OCI-LY1 (cell line): ENCODE measurements around the gene DHRS1.

ENCODE experiments used
- EZH2 ChIP-seq: fragments of 200-600 bp; sonication (generic), shearing (Covaris generic); IDR thresholded peaks from 2 replicates; pipeline ENCODE4 v1.8.0; 2017; ENCODE audit warnings: borderline replicate concordance, mixed run types, mild to moderate bottlenecking, antibody characterized with exemption, low read length, moderate library complexity, mixed read lengths
- TF ChIP-seq, protein P1 (sequence below): fragments of 200-600 bp; sonication (generic), shearing (Covaris generic); IDR thresholded peaks from 2 replicates; pipeline ENCODE4 v1.5.1; 2017; ENCODE audit warnings: mild to moderate bottlenecking, antibody characterized with exemption, low read length, moderate library complexity, mixed read lengths

DNA sequence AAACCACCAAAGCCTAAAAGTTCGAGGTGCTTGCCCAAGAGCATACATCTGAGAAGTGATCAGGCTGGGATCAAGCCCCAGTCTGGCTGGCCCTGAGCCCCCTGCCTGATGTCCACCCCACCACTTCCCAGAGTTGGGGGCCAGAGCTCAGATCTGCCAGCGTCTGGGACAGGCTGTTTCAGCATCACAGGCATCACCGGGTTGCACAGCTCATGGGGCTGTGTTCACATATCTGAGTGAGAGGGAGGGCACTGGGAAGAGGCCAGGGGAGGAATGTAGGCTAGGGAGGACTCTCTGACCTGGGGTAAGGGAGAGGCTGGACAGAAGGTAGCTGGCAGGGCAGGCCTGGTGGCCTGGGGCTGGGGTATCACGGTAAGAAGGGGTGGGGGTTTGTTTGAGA, 42.6 kb downstream of the DHRS1 start:
- TF ChIP-seq, protein P1, sequence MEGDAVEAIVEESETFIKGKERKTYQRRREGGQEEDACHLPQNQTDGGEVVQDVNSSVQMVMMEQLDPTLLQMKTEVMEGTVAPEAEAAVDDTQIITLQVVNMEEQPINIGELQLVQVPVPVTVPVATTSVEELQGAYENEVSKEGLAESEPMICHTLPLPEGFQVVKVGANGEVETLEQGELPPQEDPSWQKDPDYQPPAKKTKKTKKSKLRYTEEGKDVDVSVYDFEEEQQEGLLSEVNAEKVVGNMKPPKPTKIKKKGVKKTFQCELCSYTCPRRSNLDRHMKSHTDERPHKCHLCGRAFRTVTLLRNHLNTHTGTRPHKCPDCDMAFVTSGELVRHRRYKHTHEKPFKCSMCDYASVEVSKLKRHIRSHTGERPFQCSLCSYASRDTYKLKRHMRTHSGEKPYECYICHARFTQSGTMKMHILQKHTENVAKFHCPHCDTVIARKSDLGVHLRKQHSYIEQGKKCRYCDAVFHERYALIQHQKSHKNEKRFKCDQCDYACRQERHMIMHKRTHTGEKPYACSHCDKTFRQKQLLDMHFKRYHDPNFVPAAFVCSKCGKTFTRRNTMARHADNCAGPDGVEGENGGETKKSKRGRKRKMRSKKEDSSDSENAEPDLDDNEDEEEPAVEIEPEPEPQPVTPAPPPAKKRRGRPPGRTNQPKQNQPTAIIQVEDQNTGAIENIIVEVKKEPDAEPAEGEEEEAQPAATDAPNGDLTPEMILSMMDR: no peak
- TF ChIP-seq EZH2: no peak
